CD4-positive, alpha-beta T cell treated with Interleukin-6 at 100 ng/mL for 8 hours (primary cell): ENCODE measurements around the gene CAB39.
"Not testable (repeated sequence)": the region's sequence is repeated elsewhere in the genome, so short reads cannot be mapped to it uniquely, and the experiment has no call there.

Source experiments
- DNase-seq: peaks from one replicate; pipeline ENCODE4 v3.0.0-alpha.2; 2020; ENCODE audit warnings: mixed read lengths, low spot score

The CAB39 gene

DNA sequence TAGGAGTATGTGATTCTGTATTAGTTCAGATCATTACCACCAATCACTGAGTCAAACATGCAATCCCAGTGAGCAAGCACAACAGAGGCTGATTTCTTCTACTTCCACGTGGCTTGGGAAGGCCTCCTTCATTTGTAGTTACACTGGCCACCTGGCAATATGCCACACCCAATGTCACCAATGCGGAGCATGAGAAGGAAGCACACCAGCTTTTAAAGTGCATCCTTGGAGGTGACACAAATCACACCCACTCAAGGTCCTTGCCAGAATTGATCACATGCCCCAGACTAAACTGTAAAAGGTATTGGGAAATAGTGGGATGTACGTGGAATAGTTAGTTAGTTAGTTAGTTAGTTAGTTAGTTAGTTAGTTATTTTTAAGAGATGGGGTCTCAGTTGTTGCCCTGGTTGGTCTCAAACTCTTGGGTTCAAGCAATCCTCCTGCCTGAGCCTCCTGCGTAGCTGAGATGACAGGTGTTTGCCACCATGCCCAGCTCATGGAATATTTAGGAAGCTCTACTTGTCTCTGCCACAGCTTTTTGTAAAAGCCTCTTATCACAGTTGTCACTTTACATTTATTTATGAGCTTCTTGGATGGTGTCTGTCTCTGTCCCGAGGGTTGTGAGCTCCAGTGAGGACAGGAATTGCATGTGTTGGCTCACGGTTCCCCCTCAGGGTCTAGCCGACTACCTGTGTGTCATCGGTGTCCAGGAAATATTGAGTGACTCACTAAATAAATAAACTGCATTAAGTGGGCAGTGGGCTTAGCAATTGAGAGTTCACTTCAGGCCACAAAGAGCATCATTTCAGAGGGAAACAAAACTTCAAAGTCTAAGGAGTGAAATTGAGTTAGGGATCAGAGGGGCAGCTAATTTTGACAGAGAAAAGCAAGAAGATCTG is 28.1 kb upstream of the CAB39 start:
- DNase-seq: no peak

DNA sequence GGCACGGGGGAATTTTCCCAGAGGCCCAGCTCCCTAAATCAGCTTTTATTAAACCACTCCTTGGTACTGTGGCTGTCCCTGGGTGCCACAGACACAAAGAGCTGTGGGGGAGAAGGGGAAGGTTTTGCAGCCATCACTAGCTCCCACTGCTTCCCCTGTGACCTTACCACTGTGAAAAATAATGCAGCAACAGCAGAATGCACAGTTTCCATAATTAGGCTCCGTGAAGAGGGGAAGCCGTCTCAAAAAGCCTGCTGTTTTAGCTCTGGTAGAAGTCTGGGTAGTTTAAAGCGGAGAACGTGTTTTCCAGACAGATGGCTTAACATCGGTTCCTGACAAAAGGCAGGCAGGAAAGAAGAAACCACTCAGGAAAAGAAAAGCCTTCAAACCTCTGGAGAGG is 27.5 kb upstream of the CAB39 start:
- DNase-seq: no peak

DNA sequence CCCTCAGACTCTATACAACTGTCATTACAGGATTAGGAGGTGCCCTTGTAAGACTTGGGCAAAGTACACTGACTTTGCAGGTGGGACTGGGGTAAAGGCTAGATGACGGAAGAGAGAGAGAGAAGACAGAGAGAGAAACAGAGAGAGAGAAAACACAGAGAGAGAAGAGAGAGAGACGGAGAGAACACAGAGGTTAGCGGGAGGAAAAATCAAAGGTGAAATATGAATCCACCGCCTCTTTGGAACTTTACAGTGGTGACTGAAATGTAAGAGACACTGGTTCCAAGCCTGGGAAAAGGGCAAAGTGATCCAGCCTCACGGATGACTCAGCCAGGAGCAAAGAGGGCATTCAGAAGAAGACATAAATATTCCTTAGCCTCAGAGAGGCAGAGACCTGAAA is 25.1 kb upstream of the CAB39 start:
- DNase-seq: no peak

DNA sequence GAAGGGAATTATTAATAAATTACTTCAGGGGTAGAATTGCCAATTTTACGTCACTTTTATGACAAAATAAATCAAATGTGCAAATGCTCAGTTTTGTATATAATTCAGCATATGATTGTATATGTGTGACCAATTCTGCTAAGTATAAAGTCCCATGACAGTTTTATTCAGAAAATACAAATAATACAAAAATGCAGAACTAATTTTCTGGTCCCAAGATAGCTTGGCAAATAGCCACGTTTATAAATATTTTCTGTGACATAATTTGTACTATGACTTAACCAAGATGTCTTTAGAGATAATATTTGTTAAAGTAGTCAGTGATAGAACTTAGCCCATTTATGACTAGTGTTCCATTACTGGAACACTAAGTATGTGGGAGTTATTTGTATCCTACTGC is 24.2 kb upstream of the CAB39 start:
- DNase-seq: no peak

DNA sequence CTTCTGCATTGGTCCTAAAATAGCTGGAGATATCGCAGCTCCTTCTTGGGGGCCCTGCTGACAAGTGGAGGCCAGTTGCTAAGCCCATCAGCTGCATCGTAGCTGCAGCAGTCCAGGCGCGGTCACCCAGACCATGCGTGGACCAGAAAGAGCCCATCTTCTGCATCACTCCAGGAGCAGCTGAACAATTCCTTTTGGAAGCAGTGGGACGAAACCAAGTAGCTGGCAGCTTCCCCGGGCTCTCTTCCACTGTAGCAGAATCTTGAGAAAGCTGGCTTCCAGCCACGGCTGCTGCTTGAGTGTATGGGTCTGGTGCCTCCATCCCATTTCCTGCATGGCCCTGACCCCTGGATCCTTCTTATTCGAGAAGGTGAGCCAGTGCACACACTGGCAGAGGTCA is 22.2 kb upstream of the CAB39 start:
- no peak for DNase-seq

DNA sequence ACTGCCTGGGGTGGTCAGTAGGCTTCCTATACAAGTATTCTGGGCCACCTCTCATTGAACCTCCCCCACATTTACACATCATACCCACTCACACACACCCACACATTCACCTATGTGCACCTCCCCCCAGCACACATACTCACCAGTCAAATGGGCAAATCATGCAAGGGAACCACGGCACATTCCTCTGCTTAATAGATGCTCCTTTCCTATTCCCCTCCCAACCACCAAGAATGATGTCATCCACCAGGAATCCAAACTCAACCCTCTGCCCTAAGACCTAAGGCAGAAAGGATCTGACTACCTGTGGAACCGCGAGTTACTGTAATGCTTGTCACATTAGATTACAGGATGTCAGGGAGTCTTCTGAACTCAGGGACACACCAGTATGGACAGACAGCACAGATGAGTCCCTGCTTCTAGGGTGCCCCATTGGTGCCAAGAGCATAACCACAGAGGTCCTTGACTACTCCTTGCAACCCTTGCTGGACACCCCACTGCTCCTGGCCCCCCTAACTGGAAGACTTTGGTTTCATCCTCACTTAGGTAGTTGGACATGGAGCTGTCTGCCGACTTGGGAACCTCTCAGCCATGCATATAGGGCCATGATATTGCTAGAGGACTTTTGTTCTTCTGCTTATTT is 21.5 kb upstream of the CAB39 start:
- no peak for DNase-seq

DNA sequence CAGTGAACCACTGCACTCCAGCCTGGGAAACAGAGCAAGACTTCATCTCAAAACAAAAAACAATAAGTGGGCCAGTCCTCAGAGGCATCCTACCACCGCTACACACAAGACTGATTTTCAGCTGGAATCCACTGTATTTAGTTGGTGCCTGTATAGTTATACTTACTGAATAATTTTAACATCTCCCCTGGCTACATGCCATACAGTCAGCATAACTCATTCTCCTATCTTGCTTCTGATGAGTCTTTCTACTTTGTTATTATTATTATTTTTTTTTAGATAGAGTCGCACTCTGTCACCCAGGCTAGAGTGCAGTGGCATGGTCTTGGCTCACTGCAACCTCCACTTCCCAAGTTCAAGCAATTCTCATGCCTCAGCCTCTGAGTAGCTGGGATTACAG is 19.9 kb upstream of the CAB39 start:
- DNase-seq: no peak

DNA sequence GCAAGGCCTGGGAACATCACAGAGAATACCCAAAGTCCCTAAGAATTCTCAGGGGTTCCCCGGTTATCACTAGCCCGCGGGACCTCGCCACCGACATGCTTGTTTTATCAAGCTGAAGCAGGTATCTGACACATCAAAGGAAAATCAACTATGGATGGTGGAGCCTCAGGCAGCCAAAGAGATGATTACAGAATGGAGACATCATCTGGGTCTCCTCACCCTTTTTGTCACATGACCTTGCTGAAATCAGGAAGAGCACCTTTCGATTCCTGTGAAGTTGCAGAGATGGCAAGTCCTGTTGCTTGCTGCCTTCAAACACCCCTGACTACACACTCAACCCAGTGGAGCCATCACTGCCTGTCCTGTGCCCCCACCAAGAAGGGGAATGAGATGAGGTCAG is 19.2 kb upstream of the CAB39 start:
- no peak for DNase-seq

DNA sequence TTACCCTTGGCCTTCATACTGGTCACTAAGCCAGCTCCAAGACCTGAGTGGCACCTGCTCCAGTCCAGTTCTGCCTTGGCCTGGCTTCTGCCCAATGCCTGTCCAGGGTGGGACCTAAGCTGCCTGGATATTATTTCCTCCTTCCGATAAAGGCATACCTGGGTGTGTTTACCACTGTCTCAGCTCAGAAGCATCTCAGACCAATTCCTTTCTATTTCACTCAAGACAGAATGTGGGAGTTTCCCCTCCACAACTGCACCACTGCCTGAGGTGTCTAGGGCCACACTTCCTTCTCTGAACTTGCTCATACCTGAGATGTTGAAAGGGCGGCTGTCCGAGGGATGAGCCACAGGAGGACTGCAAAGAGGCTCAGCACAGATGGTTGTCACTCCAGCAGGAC is 18.4 kb upstream of the CAB39 start:
- DNase-seq: no peak

DNA sequence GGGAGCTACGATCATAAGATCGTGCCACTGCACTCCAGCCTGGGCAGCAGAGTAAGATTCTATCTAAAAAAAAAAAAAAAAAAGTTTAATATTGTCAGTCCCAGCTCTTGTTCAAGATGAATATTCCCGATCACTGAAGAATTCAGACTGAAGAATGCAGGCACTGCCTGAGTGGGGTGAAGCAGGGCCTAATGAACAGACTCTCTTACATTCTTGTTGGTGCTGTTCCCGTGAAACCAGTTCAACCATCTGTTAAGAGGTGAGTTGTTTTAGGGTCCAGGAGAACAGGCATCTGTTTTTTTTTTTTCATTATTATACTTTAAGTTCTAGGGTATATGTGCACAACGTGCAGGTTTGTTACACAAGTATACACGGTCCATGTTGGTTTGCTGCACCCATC is 17.1 kb upstream of the CAB39 start:
- no peak for DNase-seq

DNA sequence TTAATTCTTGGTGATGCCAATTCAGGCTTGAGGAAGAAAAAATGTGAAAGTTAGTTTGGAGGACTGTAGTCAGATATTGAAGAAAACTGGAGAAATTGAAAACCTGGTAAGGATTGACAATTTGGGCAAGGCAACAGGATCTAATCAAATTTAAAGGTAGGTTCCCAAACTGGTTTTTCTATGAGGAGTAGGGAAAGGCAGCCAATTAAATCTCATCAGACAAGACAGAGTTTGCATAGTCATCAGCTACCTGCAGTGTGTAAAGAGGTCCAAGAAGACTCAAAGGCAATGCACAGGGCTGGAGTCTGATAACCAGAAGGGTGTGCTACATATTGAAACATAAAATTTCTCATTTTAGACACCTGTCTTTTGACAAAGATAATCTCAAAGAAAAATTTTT is 16.0 kb upstream of the CAB39 start:
- no peak for DNase-seq

DNA sequence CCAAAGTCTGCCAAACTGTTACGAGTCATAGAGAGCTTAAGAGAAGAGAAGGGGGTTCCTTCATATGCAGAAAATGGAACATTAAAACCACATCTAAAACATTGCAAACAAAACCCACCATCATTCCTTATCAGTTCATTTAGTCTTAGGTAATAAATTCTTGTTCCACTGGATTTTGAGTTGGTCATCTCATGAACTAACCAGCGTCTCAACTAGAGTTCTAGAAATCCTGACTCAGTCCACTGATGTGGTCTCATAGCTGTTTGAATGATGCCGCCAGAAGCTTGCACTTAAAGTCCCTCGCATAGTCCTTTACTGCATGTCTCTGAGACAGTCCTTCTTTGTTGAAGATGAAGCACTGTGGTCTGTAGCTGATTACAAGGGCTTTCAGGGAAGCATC is 15.0 kb upstream of the CAB39 start:
- no peak for DNase-seq

DNA sequence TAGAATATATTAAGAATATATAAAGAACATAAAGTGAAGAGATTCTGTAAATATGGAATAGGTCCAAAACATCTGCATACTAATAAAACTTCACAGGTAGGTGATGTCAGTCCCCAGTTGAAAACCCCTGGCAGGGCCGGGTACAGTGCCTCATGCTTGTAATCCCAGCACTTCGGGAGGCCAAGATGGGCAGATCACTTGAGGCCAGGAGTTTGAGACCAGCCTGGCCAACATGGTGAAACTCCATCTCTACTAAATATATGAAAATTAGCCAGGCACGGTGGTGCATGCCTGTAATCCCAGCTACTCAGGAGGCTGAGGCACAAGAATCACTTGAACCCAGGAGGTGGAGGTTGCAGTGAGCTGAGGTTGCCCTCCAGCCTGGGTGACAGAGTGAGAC is 13.9 kb upstream of the CAB39 start:
- DNase-seq: not testable (repeated sequence)

DNA sequence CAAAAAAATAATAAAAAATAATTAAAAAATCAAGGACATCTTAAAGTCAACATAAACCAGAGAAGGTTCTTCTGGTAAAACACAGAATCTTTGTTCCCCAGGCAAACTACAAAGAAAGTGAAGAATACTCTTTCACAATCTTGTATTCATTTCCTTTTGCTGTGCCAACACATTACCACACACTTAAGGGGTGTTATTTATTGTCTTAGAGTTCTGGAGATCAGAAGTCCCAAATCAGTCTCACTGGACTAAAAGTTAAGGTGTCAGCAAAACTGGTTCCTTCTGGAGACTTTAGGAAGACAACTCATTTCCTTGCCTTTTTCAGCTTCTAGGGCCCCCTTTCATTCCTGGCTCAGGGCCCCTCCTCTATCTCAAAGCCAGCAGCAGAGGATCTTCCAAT is 12.2 kb upstream of the CAB39 start:
- no peak for DNase-seq

DNA sequence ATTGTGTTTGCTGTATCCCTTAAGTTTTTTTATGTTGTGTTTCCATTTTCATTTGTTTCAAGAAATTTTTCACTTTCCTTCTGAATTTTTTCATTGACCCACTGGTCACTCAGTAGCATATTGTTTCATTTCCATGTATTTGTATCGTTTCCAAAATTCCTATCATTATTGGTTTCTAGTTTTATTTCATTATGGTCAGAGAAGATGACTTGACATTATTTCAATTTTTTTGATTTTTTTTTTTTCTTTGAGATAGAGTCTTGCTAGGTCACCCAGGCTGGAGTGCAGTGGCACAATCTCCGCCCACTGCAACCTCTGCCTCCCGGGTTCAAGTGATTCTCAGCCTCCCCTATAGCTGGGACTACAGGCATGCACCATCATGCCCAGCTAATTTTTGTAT is 11.3 kb upstream of the CAB39 start:
- no peak for DNase-seq

DNA sequence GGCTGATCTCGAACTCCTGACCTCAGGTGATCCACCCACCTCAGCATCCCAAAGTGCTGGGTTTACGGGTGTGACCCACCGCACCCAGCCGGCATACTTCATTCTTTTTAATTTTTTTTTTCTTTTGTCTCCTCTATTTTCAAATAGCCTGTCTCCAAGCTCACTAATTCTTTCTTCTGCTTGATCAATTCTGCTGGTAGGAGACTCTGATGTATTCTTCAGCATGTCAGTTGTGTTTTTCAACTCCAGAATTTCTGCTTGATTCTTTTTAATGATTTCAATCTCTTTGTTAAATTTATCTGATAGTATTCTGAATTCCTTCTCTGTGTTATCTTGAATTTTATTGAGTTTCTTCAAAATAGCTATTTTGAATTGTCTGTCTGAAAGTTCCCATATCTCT is 10.2 kb upstream of the CAB39 start:
- DNase-seq: not testable (repeated sequence)

DNA sequence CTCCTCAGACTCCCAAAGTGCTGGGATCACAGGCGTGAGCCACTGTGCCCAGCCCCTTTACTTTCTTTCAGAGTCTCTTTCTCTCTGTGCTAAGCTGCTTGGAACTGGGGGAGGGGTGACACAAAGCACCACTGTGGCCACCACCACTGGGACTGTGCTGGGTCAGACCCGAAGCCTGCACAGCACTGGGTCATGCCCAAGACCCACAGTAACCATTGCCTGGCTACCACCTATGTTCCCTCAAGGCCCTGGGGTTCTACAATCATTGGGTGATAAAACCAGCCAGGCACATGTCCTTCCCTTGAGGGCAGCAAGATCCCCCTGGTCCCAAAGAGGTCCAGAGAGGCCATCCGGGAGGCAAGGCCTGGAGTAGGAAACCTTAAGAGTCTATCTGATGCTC is 9.1 kb upstream of the CAB39 start:
- DNase-seq: no peak

DNA sequence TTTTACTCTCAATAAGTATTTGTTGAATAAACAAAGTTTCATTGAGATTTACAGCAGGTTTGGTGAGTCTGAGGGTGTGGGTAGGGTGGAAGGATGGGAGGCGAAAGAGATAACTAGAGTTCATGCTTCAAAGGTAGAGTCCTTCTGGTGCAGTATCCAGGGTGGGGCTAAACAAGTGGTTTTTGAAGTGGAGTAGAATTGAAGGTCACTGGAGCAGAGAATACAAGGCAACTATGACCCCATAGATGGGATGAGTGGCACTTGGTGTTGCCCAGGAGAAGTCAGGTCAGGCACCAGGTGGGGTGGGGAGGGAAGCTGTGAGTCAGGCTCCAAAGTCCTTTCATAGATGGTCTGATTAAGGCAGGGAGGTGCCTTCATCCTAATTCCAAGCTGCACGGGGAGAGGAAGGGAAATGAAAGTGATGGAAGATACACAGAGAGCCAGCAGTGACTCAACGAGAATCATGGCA is 6.6 kb upstream of the CAB39 start:
- no peak for DNase-seq

DNA sequence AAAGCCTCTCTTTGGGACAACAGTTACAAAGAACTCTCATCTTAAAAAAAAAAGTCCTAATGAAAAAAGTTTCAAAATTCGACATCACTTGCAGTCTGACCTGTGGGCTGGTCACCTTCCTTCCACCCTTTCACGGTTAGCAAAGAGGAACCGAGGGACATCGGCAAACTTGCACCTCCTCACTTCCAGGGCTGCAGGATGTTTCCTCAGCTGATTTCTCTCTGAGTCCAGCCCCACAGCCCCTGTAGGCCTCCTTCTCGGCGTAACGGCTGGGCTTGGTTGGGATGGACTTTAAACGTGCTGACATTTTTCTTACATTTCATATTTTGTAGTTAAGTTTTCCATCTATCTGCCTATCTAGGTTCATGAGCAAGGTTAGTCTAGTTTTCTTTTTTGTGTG is 5.7 kb upstream of the CAB39 start:
- no peak for DNase-seq

DNA sequence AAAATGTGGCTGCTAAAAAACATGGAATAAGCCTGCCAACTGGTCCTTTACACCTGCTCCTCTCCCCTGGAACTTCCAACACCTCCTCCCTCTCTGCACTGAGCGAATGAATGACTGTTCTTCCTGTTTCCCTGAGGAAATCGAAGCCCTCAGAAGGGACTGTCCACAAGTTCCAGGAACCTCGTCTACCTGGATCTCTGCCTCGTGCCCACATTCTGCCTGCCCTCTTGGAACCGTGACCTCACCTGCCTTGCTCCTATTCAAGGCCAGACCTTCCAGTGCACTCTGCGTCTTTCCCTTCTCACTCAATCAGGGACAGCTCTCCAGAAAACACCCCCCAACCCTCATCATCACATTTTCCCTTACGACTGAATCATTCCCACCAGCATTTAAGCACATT is 4.4 kb upstream of the CAB39 start:
- DNase-seq: no peak

DNA sequence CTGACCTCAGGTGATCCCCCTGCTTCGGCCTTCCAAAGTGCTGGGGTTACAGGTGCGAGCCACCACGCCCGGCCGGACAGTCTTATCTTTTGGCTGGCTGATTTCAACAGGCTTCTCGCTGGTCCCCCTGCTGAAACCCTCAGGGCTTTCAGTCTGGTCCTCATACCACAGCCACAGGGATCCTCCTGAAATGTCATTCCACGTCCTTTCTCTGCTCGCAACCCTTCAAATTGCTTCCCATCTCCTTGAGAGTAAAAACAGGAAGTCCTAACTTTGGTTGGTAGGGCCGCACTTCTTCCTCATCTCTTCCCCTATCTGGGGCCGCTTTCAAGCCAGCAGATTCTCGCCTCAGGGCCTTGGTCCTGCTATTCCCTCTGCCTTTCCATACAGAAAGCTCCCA is 1.4 kb upstream of the CAB39 start:
- DNase-seq: no peak

DNA sequence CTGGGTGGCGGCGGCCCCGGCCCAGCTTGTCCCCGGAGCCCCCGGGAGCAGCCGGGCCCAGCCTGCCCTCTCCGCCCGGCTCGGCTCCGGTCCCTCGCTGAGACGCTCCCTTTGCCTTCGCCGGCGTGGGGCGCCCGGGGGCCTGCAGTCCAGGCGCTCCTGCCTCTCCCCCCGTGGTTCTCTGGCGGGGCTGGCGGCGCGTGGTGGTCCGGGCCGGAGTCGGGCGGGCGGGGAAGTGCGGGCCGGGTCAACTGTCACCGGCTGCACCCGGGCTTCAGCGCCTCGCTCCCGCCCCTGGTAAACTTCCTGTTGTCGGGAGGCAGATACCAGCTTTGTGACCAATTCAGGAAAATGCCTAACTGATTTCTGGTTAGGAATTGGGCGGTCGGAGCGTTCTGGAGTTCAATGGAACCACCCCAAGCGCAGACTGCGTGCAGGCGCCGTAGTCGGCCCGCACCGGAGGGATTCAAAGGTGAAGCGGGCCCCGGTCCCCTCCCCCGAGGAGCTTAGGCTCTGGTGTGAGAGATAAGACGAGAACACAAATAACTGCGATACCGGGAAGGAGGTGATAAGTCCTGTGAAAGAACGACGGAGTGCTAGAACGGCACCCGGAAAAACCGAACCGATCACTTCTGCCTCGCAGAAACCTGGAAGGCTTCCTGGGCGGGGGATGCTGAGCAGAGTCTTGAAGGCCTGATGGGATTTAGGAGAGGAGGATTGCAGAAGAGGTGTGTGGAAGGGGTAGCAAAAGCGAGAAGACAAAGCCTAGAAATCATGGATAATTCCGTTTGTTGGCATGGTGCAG is 891 bp downstream of the CAB39 start:
- DNase-seq: peak; percentile 24

DNA sequence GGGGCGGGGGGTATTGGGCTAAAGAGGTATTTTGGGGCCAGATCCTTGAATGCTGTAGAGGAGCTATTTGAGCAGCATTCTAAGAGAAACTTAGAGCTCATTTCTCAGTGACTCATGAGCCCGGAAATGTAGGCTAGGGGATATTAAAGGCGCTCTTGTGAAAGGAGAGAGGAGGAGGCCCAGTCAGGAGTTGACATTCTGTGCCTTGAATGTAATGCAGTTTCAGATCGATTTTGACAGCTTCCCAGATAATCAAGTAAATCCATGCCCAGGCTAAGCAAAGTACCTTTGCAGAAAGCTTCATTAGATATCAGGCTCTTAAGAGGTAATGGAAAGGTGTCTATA is 1.5 kb downstream of the CAB39 start:
- DNase-seq: peak; percentile 68
